ENCODE measurements around the gene MDC1. TPM values are rescaled to one million over a fixed set of nuclear protein-coding genes. Genes with fewer than 3 reads are reported as not detected.

MDC1 gene
- total RNA-seq, 1 experiment from 2014 or later = 66.6 TPM

DNA sequence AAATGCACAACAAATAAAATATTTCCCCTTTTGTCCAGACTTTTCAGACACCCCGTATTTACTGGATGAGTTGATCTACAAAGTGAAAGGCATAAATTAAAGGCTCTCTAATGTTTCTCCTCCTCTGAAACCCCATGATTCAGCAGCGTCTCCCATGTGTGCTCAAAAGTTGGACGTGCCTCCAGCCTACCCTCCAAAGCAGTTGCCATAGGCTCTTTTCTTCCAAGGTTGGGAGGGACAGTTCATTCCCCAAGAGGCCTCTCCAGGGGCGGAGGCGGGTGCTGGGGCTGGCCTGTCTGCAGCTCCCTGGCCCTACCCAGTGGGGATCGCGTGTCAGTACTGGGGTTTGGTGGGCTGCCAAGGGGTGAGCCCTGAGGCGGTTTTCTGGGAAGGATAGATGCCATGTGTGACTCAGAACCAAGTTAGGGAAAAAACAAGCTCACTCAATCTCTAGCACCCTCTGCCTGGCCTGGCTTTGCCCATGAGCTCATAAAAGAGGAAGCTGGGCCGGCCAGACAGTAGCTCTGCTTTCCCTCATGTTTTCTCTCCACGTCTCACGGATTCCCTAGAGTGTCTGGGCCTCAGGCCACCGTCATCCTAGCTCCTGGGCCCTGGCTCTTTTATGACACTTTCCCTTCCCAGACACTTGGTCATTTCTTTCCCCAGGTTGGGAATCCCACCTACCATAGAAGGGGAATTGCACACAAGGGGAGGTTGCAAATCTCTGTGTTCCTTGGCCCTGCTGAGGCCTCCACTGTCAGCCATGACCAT is 35.3 kb upstream of the MDC1 start:
- Mint-ChIP-seq H3K9me3 (ENCODE audit: low read depth, unreplicated experiment) (no peaks in the 10 kb centered on the region), H3K27ac (ENCODE audit: unreplicated experiment) (peak overlapping the region; percentile 95), H3K27me3 (ENCODE audit: unreplicated experiment) (no peaks in the 10 kb centered on the region), H3K4me3 (ENCODE audit: low read depth, unreplicated experiment) (peak overlapping the region; percentile 25), H3K36me3 (ENCODE audit: insufficient read depth, unreplicated experiment) (peaks cover 53% of the 10 kb centered on the region), H3K4me1 (ENCODE audit: low read depth, unreplicated experiment) (peaks cover 56% of the 10 kb centered on the region)
- intact Hi-C loops (cut with micrococcal nuclease; ENCODE audit: unreplicated experiment) = loop anchor here (1.0 kb wide), 1 partner anchor 11 kb away; no protein-coding TSS in a partner anchor
- CTCF ChIA-PET = interaction anchor here (0.6 to 2.0 kb wide), 22 partner anchors 8 to 335 kb away, joined by 3 to 36 read pairs (median 5); partner anchors contain the start of genes DDR1, FLOT1, IER3 and MDC1
- TF ChIP-seq, protein P1, sequence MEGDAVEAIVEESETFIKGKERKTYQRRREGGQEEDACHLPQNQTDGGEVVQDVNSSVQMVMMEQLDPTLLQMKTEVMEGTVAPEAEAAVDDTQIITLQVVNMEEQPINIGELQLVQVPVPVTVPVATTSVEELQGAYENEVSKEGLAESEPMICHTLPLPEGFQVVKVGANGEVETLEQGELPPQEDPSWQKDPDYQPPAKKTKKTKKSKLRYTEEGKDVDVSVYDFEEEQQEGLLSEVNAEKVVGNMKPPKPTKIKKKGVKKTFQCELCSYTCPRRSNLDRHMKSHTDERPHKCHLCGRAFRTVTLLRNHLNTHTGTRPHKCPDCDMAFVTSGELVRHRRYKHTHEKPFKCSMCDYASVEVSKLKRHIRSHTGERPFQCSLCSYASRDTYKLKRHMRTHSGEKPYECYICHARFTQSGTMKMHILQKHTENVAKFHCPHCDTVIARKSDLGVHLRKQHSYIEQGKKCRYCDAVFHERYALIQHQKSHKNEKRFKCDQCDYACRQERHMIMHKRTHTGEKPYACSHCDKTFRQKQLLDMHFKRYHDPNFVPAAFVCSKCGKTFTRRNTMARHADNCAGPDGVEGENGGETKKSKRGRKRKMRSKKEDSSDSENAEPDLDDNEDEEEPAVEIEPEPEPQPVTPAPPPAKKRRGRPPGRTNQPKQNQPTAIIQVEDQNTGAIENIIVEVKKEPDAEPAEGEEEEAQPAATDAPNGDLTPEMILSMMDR (IDR thresholded peaks at IDR 0.05; ENCODE audit: unreplicated experiment) = no peak
- DNase-seq = peak; percentile 100
- no TSS peak for BruUV-seq (replicated peaks)

DNA sequence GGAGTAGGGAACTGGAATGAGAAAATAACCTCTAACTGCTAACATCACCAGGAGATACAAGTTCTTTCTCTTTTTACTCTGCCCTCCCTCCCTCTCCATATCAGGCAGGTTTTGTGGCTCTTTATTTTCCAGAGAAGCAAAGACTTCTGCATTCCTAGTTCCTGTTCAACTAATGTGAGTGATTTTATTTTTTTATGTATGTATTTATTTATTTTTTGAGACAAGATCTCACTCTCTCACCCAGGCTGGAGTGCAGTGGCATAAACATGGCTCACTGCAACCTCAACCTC is 33.2 kb upstream of the MDC1 start:
- DNase-seq = no peak
- CTCF ChIA-PET = interaction anchor here (0.6 kb wide), 1 partner anchor 9 kb away, joined by 3 read pairs; no protein-coding TSS in a partner anchor
- intact Hi-C loops (cut with micrococcal nuclease; ENCODE audit: unreplicated experiment) = no loop called here
- BruUV-seq (replicated peaks) = no TSS peak
- no peaks in the 10 kb centered on the region for H3K9me3 Mint-ChIP-seq (ENCODE audit: low read depth, unreplicated experiment)
- TF ChIP-seq, protein P1 (IDR thresholded peaks at IDR 0.05; ENCODE audit: unreplicated experiment) = no peak
- H3K4me3 Mint-ChIP-seq (ENCODE audit: low read depth, unreplicated experiment) = peak overlapping the region; percentile 59
- H3K27me3 Mint-ChIP-seq (ENCODE audit: unreplicated experiment) = no peaks in the 10 kb centered on the region
- H3K36me3 Mint-ChIP-seq (ENCODE audit: insufficient read depth, unreplicated experiment) = peaks cover 56% of the 10 kb centered on the region
- peaks cover 61% of the 10 kb centered on the region for H3K4me1 Mint-ChIP-seq (ENCODE audit: low read depth, unreplicated experiment)
- peak overlapping the region; percentile 98 for H3K27ac Mint-ChIP-seq (ENCODE audit: unreplicated experiment)

DNA sequence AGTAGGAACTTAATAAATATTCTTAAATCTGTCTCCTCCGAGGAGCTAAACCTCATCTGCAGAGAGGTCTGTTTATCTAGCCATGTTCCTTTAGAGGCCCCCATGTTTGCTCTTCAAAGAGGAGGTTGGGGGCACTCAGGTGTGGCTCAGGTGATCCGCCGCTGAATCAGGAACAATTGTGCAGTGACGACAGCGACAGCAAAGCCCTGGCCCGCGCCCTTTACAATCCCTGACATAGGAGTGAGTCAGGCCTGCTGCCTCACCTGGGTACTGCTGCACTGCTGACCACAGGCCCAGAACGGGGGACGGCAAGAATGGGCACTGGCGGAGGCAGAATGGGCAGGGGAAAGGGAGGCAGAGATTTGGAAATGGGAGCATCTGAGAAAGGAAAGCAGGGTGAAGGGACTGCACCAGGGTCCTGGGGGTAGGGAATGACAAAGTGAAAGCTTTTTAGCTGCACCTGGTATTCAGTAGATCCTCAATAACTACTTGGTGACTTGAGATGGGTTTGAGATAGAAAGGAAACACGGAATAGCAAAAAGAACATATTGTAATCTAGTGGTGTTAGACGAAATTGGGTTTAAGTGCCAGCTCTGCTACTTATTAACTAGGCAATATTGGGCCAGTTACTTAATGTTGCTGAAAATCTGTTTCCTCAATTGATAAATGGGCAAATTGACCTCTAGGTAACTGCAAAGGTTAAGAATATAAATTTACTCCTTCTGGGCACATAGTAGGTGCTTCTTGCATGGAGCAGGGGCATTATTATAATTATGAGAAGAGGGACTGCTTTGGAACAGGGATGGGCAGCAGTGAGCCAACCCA is 32.7 kb upstream of the MDC1 start:
- TF ChIP-seq, protein P1 (IDR thresholded peaks at IDR 0.05; ENCODE audit: unreplicated experiment) = no peak
- H3K4me1 Mint-ChIP-seq (ENCODE audit: low read depth, unreplicated experiment) = peaks cover 67% of the 10 kb centered on the region
- peaks cover 62% of the 10 kb centered on the region for H3K36me3 Mint-ChIP-seq (ENCODE audit: insufficient read depth, unreplicated experiment)
- CTCF ChIA-PET = interaction anchor here (0.6 to 2.2 kb wide), 9 partner anchors 9 to 462 kb away, joined by 3 to 11 read pairs (median 5); no protein-coding TSS in a partner anchor
- intact Hi-C loops (cut with micrococcal nuclease; ENCODE audit: unreplicated experiment) = loop anchor here (2.0 kb wide), 3 partner anchors 15 to 73 kb away; no protein-coding TSS in a partner anchor
- H3K27ac Mint-ChIP-seq (ENCODE audit: unreplicated experiment) = peak overlapping the region; percentile 98
- peak; percentile 95 for DNase-seq
- no peaks in the 10 kb centered on the region for H3K9me3 Mint-ChIP-seq (ENCODE audit: low read depth, unreplicated experiment)
- H3K4me3 Mint-ChIP-seq (ENCODE audit: low read depth, unreplicated experiment) = peak overlapping the region; percentile 59
- BruUV-seq (replicated peaks) = TSS peak; percentile 92
- H3K27me3 Mint-ChIP-seq (ENCODE audit: unreplicated experiment) = no peaks in the 10 kb centered on the region

DNA sequence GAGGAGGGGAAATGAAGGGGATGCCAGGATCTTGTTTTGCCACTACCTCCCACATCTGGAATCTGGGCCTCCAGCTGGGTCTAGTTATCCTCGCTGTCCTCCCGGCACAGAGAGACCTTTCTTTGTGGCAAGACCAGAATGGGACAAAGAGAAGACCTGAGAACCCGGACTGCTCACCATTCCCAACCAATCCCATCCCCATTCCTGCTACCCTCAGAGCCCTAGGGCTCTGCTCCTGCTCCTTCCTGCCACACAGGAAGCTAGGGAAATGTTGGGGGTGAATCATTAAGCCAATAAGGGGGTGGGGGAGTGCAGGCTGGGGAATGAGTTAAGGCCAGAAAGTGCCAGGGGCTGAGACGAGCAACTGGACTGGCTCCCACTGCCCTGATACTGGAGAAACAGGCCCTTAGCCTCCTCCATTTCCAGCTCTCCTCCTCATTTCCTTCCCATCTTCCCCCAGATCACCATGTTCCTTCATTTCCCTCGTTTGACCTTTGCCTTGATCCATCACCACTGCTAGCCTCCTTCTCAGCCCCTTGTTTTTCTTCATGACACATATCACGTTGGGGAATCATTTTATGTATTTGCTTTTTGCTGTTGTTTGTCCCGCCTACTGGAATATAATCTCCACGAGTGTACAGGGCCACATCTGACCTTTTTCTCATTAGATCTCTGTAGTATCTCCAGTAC is 31.9 kb upstream of the MDC1 start:
- Mint-ChIP-seq H3K9me3 (ENCODE audit: low read depth, unreplicated experiment) (no peaks in the 10 kb centered on the region), H3K4me1 (ENCODE audit: low read depth, unreplicated experiment) (peaks cover 67% of the 10 kb centered on the region), H3K27me3 (ENCODE audit: unreplicated experiment) (peaks cover 2% of the 10 kb centered on the region), H3K36me3 (ENCODE audit: insufficient read depth, unreplicated experiment) (peaks cover 70% of the 10 kb centered on the region), H3K27ac (ENCODE audit: unreplicated experiment) (peak overlapping the region; percentile 98), H3K4me3 (ENCODE audit: low read depth, unreplicated experiment) (peak overlapping the region; percentile 59)
- no TSS peak for BruUV-seq (replicated peaks)
- CTCF ChIA-PET = interaction anchor here (0.6 to 2.2 kb wide), 9 partner anchors 10 to 462 kb away, joined by 3 to 11 read pairs (median 5); no protein-coding TSS in a partner anchor
- DNase-seq = peak; percentile 58
- intact Hi-C loops (cut with micrococcal nuclease; ENCODE audit: unreplicated experiment) = loop anchor here (2.0 kb wide), 3 partner anchors 16 to 74 kb away; no protein-coding TSS in a partner anchor
- TF ChIP-seq, protein P1 (IDR thresholded peaks at IDR 0.05; ENCODE audit: unreplicated experiment) = no peak
